H1 (cell line): Measurements from ENCODE around the gene CDH6. TPM values are rescaled to one million over a fixed set of nuclear protein-coding genes. Genes with fewer than 3 reads are reported as not detected.

Experiments
- CTCF ChIA-PET: fragments of 300-600 bp; sonication (Branson Sonifier 250); formaldehyde crosslinking; loops from one replicate; lab custom pipeline; 2021; ENCODE audit not compliant: partially characterized antibody; lab: Charles Lee
- POLR2A ChIA-PET: fragments of 300-600 bp; sonication (Branson Sonifier 250); formaldehyde crosslinking; loops from one replicate; lab custom pipeline; 2021; ENCODE audit warnings: inconsistent platforms; ENCODE audit not compliant: partially characterized antibody; lab: Charles Lee
- DNase-seq, 2 experiments: peaks; one replicate each; pipeline versions ENCODE4 v3.0.0 to v3.0.0-alpha.2; 2010 to 2022; ENCODE audit warnings: low spot score in 2 of 2, low read depth in 1 of 2, mixed read lengths in 1 of 2
- FAIRE-seq: peaks from 2 replicates; lab custom pipeline; 2011; peaks lifted over from hg19 to GRCh38; lab: Jason Lieb, UNC
- H2AFZ ChIP-seq: 2 replicates; pipeline ENCODE4 v1.8.1; 2012; ENCODE audit warnings: low read length, inconsistent platforms
- H2AK5ac ChIP-seq: 2 replicates; pipeline ENCODE4 v1.6.1; 2013; ENCODE audit warnings: low read depth, low read length
- H2BK120ac ChIP-seq: replicated peaks from 2 replicates; pipeline ENCODE3; 2013; ENCODE audit warnings: low read depth, low read length, inconsistent platforms
- H2BK12ac ChIP-seq: 2 replicates; pipeline ENCODE4 v1.6.1; 2013; ENCODE audit warnings: low read depth, low read length
- H2BK15ac ChIP-seq: 2 replicates; pipeline ENCODE4 v1.6.1; 2013; ENCODE audit warnings: low read length
- H2BK20ac ChIP-seq: 2 replicates; pipeline ENCODE4 v1.6.1; 2013; ENCODE audit warnings: low read length
- H2BK5ac ChIP-seq: 2 replicates; pipeline ENCODE4 v1.6.1; 2013; ENCODE audit warnings: low read depth, low read length
- H3K14ac ChIP-seq: 2 replicates; pipeline ENCODE4 v1.6.1; 2013; ENCODE audit warnings: inconsistent platforms; ENCODE audit not compliant: insufficient read length
- H3K18ac ChIP-seq: 2 replicates; pipeline ENCODE4 v1.6.1; 2013; ENCODE audit warnings: low read length; ENCODE audit errors: extremely low read depth
- H3K23ac ChIP-seq: 2 replicates; pipeline ENCODE4 v1.6.1; 2013; ENCODE audit warnings: inconsistent platforms; ENCODE audit not compliant: insufficient read length
- H3K23me2 ChIP-seq: 2 replicates; pipeline ENCODE4 v1.6.1; 2013; ENCODE audit warnings: low read depth, low read length
- H3K27ac ChIP-seq: 2 replicates; pipeline ENCODE4 v1.6.1; 2011; ENCODE audit warnings: low read depth, low read length, inconsistent platforms
- H3K27me3 ChIP-seq, 4 experiments: replicated peaks in 1 of 4; 1 replicate in 1 of 4; 2 replicates in 3 of 4; pipeline versions ENCODE4 v1.6.1 to v1.8.1; 2011 to 2013; ENCODE audit warnings: low read length in 3 of 4, mild to moderate bottlenecking in 3 of 4, inconsistent platforms in 2 of 4, mixed read lengths in 2 of 4, moderate library complexity in 1 of 4; ENCODE audit not compliant: control insufficient read depth in 3 of 4, insufficient read depth in 3 of 4; ENCODE audit errors: extremely low read depth in 1 of 4
- H3K36me3 ChIP-seq, 4 experiments: 2 replicates each; pipeline versions ENCODE4 v1.6.1 to v1.8.1; 2011 to 2013; ENCODE audit warnings: mild to moderate bottlenecking in 4 of 4, low read length in 3 of 4, moderate library complexity in 2 of 4, control low read depth in 1 of 4, inconsistent platforms in 1 of 4; ENCODE audit not compliant: insufficient read depth in 4 of 4, control insufficient read depth in 2 of 4
- H3K4ac ChIP-seq: replicated peaks from 2 replicates; pipeline ENCODE3; 2013; ENCODE audit warnings: low read length, low read depth, mixed read lengths, inconsistent platforms; ENCODE audit not compliant: insufficient read length
- H3K4me1 ChIP-seq, 4 experiments: replicated peaks in 1 of 4; 1 replicate in 1 of 4; 2 replicates in 3 of 4; pipeline versions ENCODE4 v1.6.1 to v1.8.1; 2011 to 2013; ENCODE audit warnings: low read length in 3 of 4, inconsistent platforms in 2 of 4, mixed read lengths in 1 of 4; ENCODE audit not compliant: insufficient read depth in 4 of 4, control insufficient read depth in 3 of 4
- H3K4me2 ChIP-seq, 2 experiments: 2 replicates each; pipeline versions ENCODE4 v1.6.1 to v1.8.1; 2011 to 2013; ENCODE audit warnings: low read depth in 2 of 2, low read length in 2 of 2, control low read depth in 1 of 2, inconsistent platforms in 1 of 2, mild to moderate bottlenecking in 1 of 2; ENCODE audit not compliant: insufficient read depth in 1 of 2
- H3K4me3 ChIP-seq, 4 experiments: fragments of 200-600, 300-600 bp in 1 of 4; sonication (generic), shearing (Covaris generic), sonication (Bioruptor Twin) in 1 of 4; 2 replicates each; pipeline versions ENCODE4 v1.5.1 to v1.8.1; 2011 to 2016; ENCODE audit warnings: low read length in 4 of 4, low read depth in 3 of 4, control low read depth in 2 of 4, inconsistent platforms in 2 of 4, mild to moderate bottlenecking in 2 of 4, mixed read lengths in 1 of 4, moderate library complexity in 1 of 4; ENCODE audit not compliant: insufficient read depth in 2 of 4; ENCODE audit errors: extremely low read depth in 1 of 4
- H3K56ac ChIP-seq: replicated peaks from 2 replicates; pipeline ENCODE3; 2013; ENCODE audit warnings: low read depth, mild to moderate bottlenecking, mixed read lengths, low read length, inconsistent platforms; ENCODE audit not compliant: insufficient read length
- H3K79me1 ChIP-seq: 2 replicates; pipeline ENCODE4 v1.6.1; 2013; ENCODE audit warnings: low read depth, low read length, control low read depth
- H3K79me2 ChIP-seq, 2 experiments: 2 replicates each; pipeline versions ENCODE4 v1.6.1 to v1.8.1; 2012 to 2013; ENCODE audit warnings: low read length in 2 of 2, mild to moderate bottlenecking in 2 of 2, inconsistent platforms in 1 of 2; ENCODE audit not compliant: insufficient read depth in 2 of 2, control insufficient read depth in 1 of 2
- H3K9ac ChIP-seq, 4 experiments: replicated peaks in 1 of 4; 1 replicate in 1 of 4; 2 replicates in 3 of 4; pipeline versions ENCODE4 v1.6.1 to v1.8.1; 2011 to 2013; ENCODE audit warnings: low read depth in 3 of 4, low read length in 3 of 4, control low read depth in 2 of 4, mild to moderate bottlenecking in 2 of 4, moderate library complexity in 2 of 4, inconsistent platforms in 1 of 4; ENCODE audit errors: extremely low read depth in 1 of 4
- H3K9me3 ChIP-seq, 2 experiments: 2 replicates each; pipeline versions ENCODE4 v1.6.1 to v1.8.1; 2012 to 2013; ENCODE audit warnings: mild to moderate bottlenecking in 2 of 2, moderate library complexity in 2 of 2, control low read depth in 1 of 2, inconsistent platforms in 1 of 2, low read depth in 1 of 2, low read length in 1 of 2, mixed read lengths in 1 of 2; ENCODE audit not compliant: insufficient read depth in 2 of 2
- H4K20me1 ChIP-seq, 2 experiments: replicated peaks in 1 of 2; 2 replicates each; pipeline versions ENCODE3 to v1.8.1; 2011 to 2013; ENCODE audit warnings: inconsistent platforms in 2 of 2, low read length in 2 of 2, mild to moderate bottlenecking in 1 of 2; ENCODE audit not compliant: insufficient read depth in 2 of 2, control insufficient read depth in 1 of 2
- H4K5ac ChIP-seq: 2 replicates; pipeline ENCODE4 v1.6.1; 2013; ENCODE audit warnings: low read length, low read depth, mixed read lengths, inconsistent platforms; ENCODE audit not compliant: insufficient read length
- H4K8ac ChIP-seq: 2 replicates; pipeline ENCODE4 v1.8.0; 2013; ENCODE audit warnings: mild to moderate bottlenecking, moderate library complexity, low read length, inconsistent platforms; ENCODE audit not compliant: insufficient read depth; ENCODE audit errors: extremely low read depth
- H4K91ac ChIP-seq: replicated peaks from 2 replicates; pipeline ENCODE3; 2013; ENCODE audit warnings: low read length, mixed read lengths, inconsistent platforms; ENCODE audit not compliant: insufficient read length
- CBX8 ChIP-seq: fragments of 300-800, 300-1000 bp; sonication (generic); IDR thresholded peaks from 2 replicates; pipeline ENCODE4 v1.7.1; 2016; ENCODE audit warnings: low read depth, low read length, borderline replicate concordance
- EGR1 ChIP-seq: IDR thresholded peaks from 2 replicates; pipeline ENCODE4 v1.6.1; 2011; ENCODE audit warnings: low read depth, low read length, borderline replicate concordance
- JUND ChIP-seq: IDR thresholded peaks from 2 replicates; pipeline ENCODE4 v1.6.1; 2011; ENCODE audit warnings: mild to moderate bottlenecking, improper control_type of control experiment, low read length
- KDM1A ChIP-seq: fragments of 200-600, 300-600 bp; sonication (generic); IDR thresholded peaks from 2 replicates; pipeline ENCODE4 v1.7.1; 2016; ENCODE audit warnings: mild to moderate bottlenecking, low read length, borderline replicate concordance
- KDM5A ChIP-seq: fragments of 200-600 bp; IDR thresholded peaks from 2 replicates; pipeline ENCODE4 v1.7.1; 2012; ENCODE audit warnings: mild to moderate bottlenecking, low read length, inconsistent platforms, mixed read lengths
- POLR2A ChIP-seq, 2 experiments: IDR thresholded peaks; 1 replicate in 1 of 2; 2 replicates in 1 of 2; pipeline ENCODE4 v1.6.1; 2011; ENCODE audit warnings: low read depth in 2 of 2, low read length in 2 of 2, mild to moderate bottlenecking in 2 of 2; ENCODE audit errors: control extremely low read depth in 1 of 2
- POU5F1 ChIP-seq: IDR thresholded peaks from 2 replicates; pipeline ENCODE4 v1.6.1; 2011; ENCODE audit warnings: low read depth, mild to moderate bottlenecking, low read length, moderate library complexity
- RAD21 ChIP-seq, 2 experiments: IDR thresholded peaks in 1 of 2; conservative IDR thresholded peaks in 1 of 2; 2 replicates each; pipeline ENCODE4 v1.6.1; 2011; ENCODE audit warnings: low read depth in 2 of 2, low read length in 2 of 2, improper control_type of control experiment in 1 of 2, inconsistent platforms in 1 of 2, mild to moderate bottlenecking in 1 of 2, moderate library complexity in 1 of 2
- RFX5 ChIP-seq: IDR thresholded peaks from 2 replicates; pipeline ENCODE4 v1.6.1; 2011; ENCODE audit warnings: low read depth, low read length, improper control_type of control experiment, borderline replicate concordance
- SP1 ChIP-seq: IDR thresholded peaks from 2 replicates; pipeline ENCODE4 v1.6.1; 2011; ENCODE audit warnings: low read depth, low read length
- SP4 ChIP-seq: IDR thresholded peaks from 2 replicates; pipeline ENCODE4 v1.6.1; 2012; ENCODE audit warnings: low read length, inconsistent platforms
- SRF ChIP-seq: IDR thresholded peaks from 2 replicates; pipeline ENCODE4 v1.6.1; 2011; ENCODE audit warnings: mild to moderate bottlenecking, low read depth, low read length, moderate library complexity
- TAF1 ChIP-seq: IDR thresholded peaks from 2 replicates; pipeline ENCODE4 v1.6.1; 2011; ENCODE audit warnings: mild to moderate bottlenecking, low read depth, low read length
- TEAD4 ChIP-seq: IDR thresholded peaks from 2 replicates; pipeline ENCODE4 v1.6.1; 2012; ENCODE audit warnings: low read depth, low read length, inconsistent platforms, mixed read lengths
- WGBS, 2 experiments: shearing (Covaris generic) in 1 of 2; methylation state at CpG; one replicate each; pipeline versions ENCODE4 v1.1.6 to v1.1.7; 2013 to 2015; ENCODE audit warnings: low lambda C conversion rate in 2 of 2, mixed read lengths in 2 of 2, inconsistent platforms in 1 of 2, low coverage in 1 of 2, missing lambda C conversion rate in 1 of 2; ENCODE audit not compliant: insufficient replicate concordance in 2 of 2, insufficient coverage in 1 of 2, insufficient read length in 1 of 2; ENCODE audit errors: extremely low coverage in 1 of 2, missing lambda C conversion rate in 1 of 2; 5-methylcytosine and 5-hydroxymethylcytosine counted together
- polyA plus RNA-seq, 7 experiments: library from polyadenylated mRNA; depleted of rRNA in 3 of 7; stranded (reverse) in 5 of 7; unstranded in 2 of 7; fragments of >200 nt in 5 of 7; fragments of 200-250 nt in 2 of 7; gene quantifications; 1 replicate in 5 of 7; 2 replicates in 1 of 7; 4 replicates in 1 of 7; pipeline versions ENCODE4 v1.2.1 to v1.2.3, GENCODE V29; 2011 to 2013; ENCODE audit warnings: missing spikeins in 2 of 7, mixed read lengths in 2 of 7
- total RNA-seq: library from RNA; stranded (reverse); fragmentation: NEBNext Ultra II Directional; extraction: Animal tissue kit (Norgen Biotek cat#: 25700); gene quantifications from 2 replicates; pipeline ENCODE4 v1.2.1, GENCODE V29; 2021

The CDH6 gene
- total and polyA plus RNA-seq, 2 of the 8 experiments (the other 6 are each of a cell fraction or from before 2014, with no cell fraction given), result 1.4 to 1.9 TPM

DNA sequence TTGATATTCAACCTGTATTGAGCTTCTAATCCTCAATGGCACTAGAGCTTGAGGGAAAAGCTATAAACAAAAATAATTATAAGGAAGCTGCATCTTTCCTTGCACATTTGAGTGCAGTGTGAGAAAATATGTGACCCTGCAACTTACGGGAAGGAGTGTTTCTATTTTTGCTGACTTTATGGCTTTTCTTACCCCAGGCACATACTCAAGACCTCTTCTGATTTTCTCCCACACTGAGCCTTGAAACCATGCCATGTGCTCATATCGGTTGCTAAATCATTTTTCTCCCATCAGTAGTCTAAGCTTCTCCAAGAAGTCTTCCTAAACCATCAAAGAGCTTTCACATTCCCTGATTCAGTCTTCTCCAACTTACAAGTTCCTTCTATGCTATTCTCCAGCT lies 91.5 kb downstream of the CDH6 start:
- no peak overlapping the region for H2BK12ac ChIP-seq
- no peak overlapping the region for H4K5ac ChIP-seq
- H3K18ac ChIP-seq, result no peak overlapping the region
- no peaks in the 10 kb centered on the region; the same call in 1 of the 2 replicates for H3K23me2 ChIP-seq
- H3K4ac ChIP-seq, result no peak overlapping the region
- H3K23ac ChIP-seq, result no peak overlapping the region
- no peaks in the 10 kb centered on the region for H3K79me2 ChIP-seq
- FAIRE-seq (no peak), DNase-seq (no peak)
- H2AK5ac ChIP-seq, result no peak overlapping the region
- no peak overlapping the region for H3K4me3 ChIP-seq
- H4K20me1 ChIP-seq, result no peaks in the 10 kb centered on the region
- 83% methylated on average over 2 of the region's 2 CpGs; no CpG with 5 or more reads in 1 of the 2 experiments for WGBS, 2 experiments
- H3K4me1 ChIP-seq, result peaks cover 0 to 10% (median 0%) of the 10 kb centered on the region in 4 experiments; a peak in 2 of 7 replicates
- H2BK5ac ChIP-seq, result no peak overlapping the region
- H4K8ac ChIP-seq, result no peak overlapping the region
- H3K27me3 ChIP-seq, result no peaks in the 10 kb centered on the region
- H2BK120ac ChIP-seq, result no peak overlapping the region
- H3K56ac ChIP-seq, result no peak overlapping the region
- H3K14ac ChIP-seq, result no peak overlapping the region
- ChIA-PET POLR2A (no interaction called here), CTCF (interaction anchor here (0.9 to 2.1 kb wide), 2 partner anchors 15 to 528 kb away, joined by 3 to 11 read pairs; no protein-coding TSS in a partner anchor)
- H3K4me2 ChIP-seq, result no peak overlapping the region
- H3K9me3 ChIP-seq, result no peaks in the 10 kb centered on the region
- no peak overlapping the region for H2BK20ac ChIP-seq
- H3K79me1 ChIP-seq, result no peaks in the 10 kb centered on the region
- no peak overlapping the region for H3K27ac ChIP-seq
- H4K91ac ChIP-seq, result no peak overlapping the region
- H3K9ac ChIP-seq, result no peak overlapping the region
- no peaks in the 10 kb centered on the region for H3K36me3 ChIP-seq
- H2AFZ ChIP-seq, result no peak overlapping the region
- H2BK15ac ChIP-seq, result no peak overlapping the region
- TF ChIP-seq CBX8 (no peak), TEAD4 (no peak), KDM1A (no peak), RFX5 (no peak), TAF1 (no peak), JUND (no peak), SP4 (no peak), POU5F1 (no peak), KDM5A (no peak), SP1 (no peak), POLR2A (IDR thresholded peaks at IDR 0.05; ENCODE audit: control extremely low read depth in 1 of 2, low read depth in 2 of 2, low read length in 2 of 2) (no peak), EGR1 (no peak), RAD21 (IDR thresholded peaks at IDR 0.05 in 1 of 2, conservative IDR thresholded peaks at IDR 0.05 in 1 of 2; ENCODE audit: low read depth in 2 of 2, low read length in 2 of 2) (no peak), SRF (no peak)
